B cell (primary cell): ENCODE measurements around the gene SLC35A3. TPM values are rescaled to one million over a fixed set of nuclear protein-coding genes. Genes with fewer than 3 reads are reported as not detected.

Source experiments
- ATAC-seq: fragments of 200-7000 bp; cut with Tn5 transposase; one replicate; pipeline ENCODE4 v1.10.0; 2021; ENCODE audit warnings: low read depth, mild to moderate bottlenecking, moderate number of reproducible peaks, moderate library complexity
- CTCF ChIA-PET: fragments of 350-600 bp; sonication (Branson Sonifier 250); formaldehyde crosslinking; loops from one replicate; lab custom pipeline; 2021; ENCODE audit warnings: antibody characterized with exemption, inconsistent platforms; lab: Charles Lee
- POLR2A ChIA-PET: fragments of 350-600 bp; sonication (Branson Sonifier 250); formaldehyde crosslinking; loops from one replicate; lab custom pipeline; 2021; ENCODE audit warnings: antibody characterized with exemption; lab: Charles Lee
- DNase-seq: peaks from one replicate; pipeline ENCODE4 v3.0.0; 2013
- H2AFZ ChIP-seq: 2 replicates; pipeline ENCODE4 v1.6.1; 2012; ENCODE audit warnings: mild to moderate bottlenecking, low read depth, low read length; ENCODE audit not compliant: insufficient read depth, poor library complexity, severe bottlenecking
- H3K27ac ChIP-seq, 2 donors: 1 replicate in 1 of 2; 2 replicates in 1 of 2; pipeline ENCODE4 v1.5.1; 2012 to 2013; ENCODE audit warnings: low read length in 2 of 2, mild to moderate bottlenecking in 2 of 2, moderate library complexity in 1 of 2
- H3K27me3 ChIP-seq, 4 experiments: fragments of 200-600 bp in 1 of 4; sonication (generic) in 1 of 4; replicated peaks in 1 of 4; 1 replicate in 2 of 4; 2 replicates in 2 of 4; pipeline versions ENCODE4 v1.6.1 to v1.7.0; 2013 to 2016; ENCODE audit warnings: low read length in 3 of 4, mild to moderate bottlenecking in 2 of 4, mixed read lengths in 1 of 4, moderate library complexity in 1 of 4; ENCODE audit not compliant: insufficient read depth in 4 of 4, control insufficient read depth in 3 of 4; ENCODE audit errors: control extremely low read depth in 1 of 4
- H3K36me3 ChIP-seq, 2 experiments: replicated peaks in 1 of 2; 1 replicate in 1 of 2; 2 replicates in 1 of 2; pipeline versions ENCODE4 v1.6.1 to v1.7.1; 2013; ENCODE audit warnings: low read length in 1 of 2; ENCODE audit not compliant: insufficient read depth in 2 of 2, control insufficient read depth in 1 of 2; ENCODE audit errors: control extremely low read depth in 1 of 2, extremely low read depth in 1 of 2
- H3K4me1 ChIP-seq, 2 donors: fragments of 200-600 bp in 1 of 2; sonication (generic) in 1 of 2; 1 replicate in 1 of 2; 2 replicates in 1 of 2; pipeline versions ENCODE4 v1.5.1 to v1.6.1; 2013 to 2017; ENCODE audit warnings: low read length in 2 of 2; ENCODE audit not compliant: control insufficient read depth in 2 of 2, insufficient read depth in 2 of 2
- H3K4me2 ChIP-seq: replicated peaks from 2 replicates; pipeline ENCODE3; 2012; ENCODE audit warnings: mild to moderate bottlenecking, low read depth, low read length; ENCODE audit not compliant: poor library complexity, severe bottlenecking
- H3K4me3 ChIP-seq, 5 experiments: fragments of 200-600 bp in 1 of 5; sonication (generic) in 1 of 5; 1 replicate in 3 of 5; 2 replicates in 2 of 5; pipeline versions ENCODE4 v1.5.1 to v1.7.0; 2011 to 2016; ENCODE audit warnings: low read length in 4 of 5, mild to moderate bottlenecking in 4 of 5, low read depth in 2 of 5, control low read depth in 1 of 5, moderate library complexity in 1 of 5; ENCODE audit not compliant: insufficient read depth in 1 of 5; ENCODE audit errors: control extremely low read depth in 1 of 5, extremely low read depth in 1 of 5
- H3K79me2 ChIP-seq: fragments of 200-600 bp; sonication (generic); one replicate; pipeline ENCODE4 v1.6.0; 2016; ENCODE audit warnings: low read length; ENCODE audit not compliant: control insufficient read depth, insufficient read depth
- H3K9ac ChIP-seq: fragments of 200-600 bp; sonication (generic); 2 replicates; pipeline ENCODE4 v1.6.1; 2017; ENCODE audit warnings: mild to moderate bottlenecking, low read length, moderate library complexity
- H3K9me3 ChIP-seq, 3 donors: one replicate each; pipeline versions ENCODE4 v1.6.1 to v1.7.1; 2013; ENCODE audit warnings: low read length in 2 of 3; ENCODE audit not compliant: control insufficient read depth in 2 of 3, insufficient read depth in 1 of 3; ENCODE audit errors: control extremely low read depth in 1 of 3
- H4K20me1 ChIP-seq: 2 replicates; pipeline ENCODE4 v1.6.0; 2012; ENCODE audit warnings: mild to moderate bottlenecking, low read length; ENCODE audit not compliant: insufficient read depth, control insufficient read depth, poor library complexity, severe bottlenecking
- H3K27ac Mint-ChIP-seq: one replicate; pipeline ENCODE4 v1.8.0; 2021; ENCODE audit warnings: mixed read lengths
- H3K27me3 Mint-ChIP-seq: one replicate; pipeline ENCODE4 v1.8.0; 2021; ENCODE audit warnings: mixed read lengths
- H3K4me1 Mint-ChIP-seq: one replicate; pipeline ENCODE4 v1.8.0; 2021; ENCODE audit warnings: mixed read lengths
- H3K4me3 Mint-ChIP-seq: one replicate; pipeline ENCODE4 v1.8.0; 2021; ENCODE audit warnings: mixed read lengths
- H3K9me3 Mint-ChIP-seq: one replicate; pipeline ENCODE4 v1.8.0; 2022; ENCODE audit warnings: mixed read lengths; ENCODE audit not compliant: insufficient read depth
- EZH2 ChIP-seq: IDR thresholded peaks from 2 replicates; pipeline ENCODE4 v1.6.1; 2012; ENCODE audit warnings: borderline replicate concordance, low read depth, mild to moderate bottlenecking, moderate library complexity, low read length; ENCODE audit not compliant: insufficient read depth, poor library complexity, severe bottlenecking
- WGBS: methylation state at CpG from one replicate; pipeline ENCODE4 v1.1.5; 2013; ENCODE audit warnings: missing lambda C conversion rate; ENCODE audit not compliant: insufficient coverage; 5-methylcytosine and 5-hydroxymethylcytosine counted together
- intact Hi-C: fragments of 100-400 bp; cut with micrococcal nuclease; formaldehyde crosslinking; loops from one replicate; pipeline ENCODE4 v1.10.0; 2022
- polyA plus RNA-seq: library from polyadenylated mRNA; depleted of rRNA; stranded (reverse); fragments of >200 nt; gene quantifications from 2 replicates; pipeline ENCODE4 v1.2.3, GENCODE V29; 2012
- total RNA-seq, 2 donors: library from RNA; stranded (reverse); fragments of 120-200 nt in 1 of 2; gene quantifications; 1 replicate in 1 of 2; 2 replicates in 1 of 2; pipeline versions ENCODE4 v1.2.3 to v1.2.4, GENCODE V29; 2013 to 2022
- TF ChIP-seq, protein P1 (sequence below): fragments of 200-600 bp; IDR thresholded peaks from one replicate; pipeline ENCODE4 v1.8.0; 2022; ENCODE audit warnings: antibody characterized with exemption, mild to moderate bottlenecking

The SLC35A3 gene
- total and polyA plus RNA-seq, 2 donors (not counting 1 experiment from before 2014, with no cell fraction given) = 10.7 to 30.2 TPM

DNA sequence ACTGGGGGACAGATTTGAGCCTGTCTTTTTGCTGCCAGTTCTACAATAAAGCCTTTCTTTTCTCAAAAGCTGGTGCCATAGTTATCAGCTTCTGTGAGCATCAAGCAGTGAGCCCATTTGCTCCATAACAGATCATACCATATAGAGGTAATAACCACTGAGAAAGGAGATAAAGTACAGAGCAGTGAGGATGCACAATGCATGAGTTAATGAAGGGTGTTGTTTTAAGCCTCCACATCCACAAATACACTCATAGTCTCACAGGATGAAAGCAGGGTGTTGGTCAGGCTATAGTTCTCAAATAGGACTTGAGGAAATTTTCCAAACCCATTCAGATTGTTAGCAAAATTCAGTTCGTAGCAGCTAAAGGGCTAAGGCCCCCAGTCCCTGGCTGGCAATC is 25.6 kb upstream of the SLC35A3 start:
- peaks cover 16% of the 10 kb centered on the region for H3K27me3 Mint-ChIP-seq
- H3K4me1 Mint-ChIP-seq = no peaks in the 10 kb centered on the region
- ChIA-PET CTCF (no interaction called here), POLR2A (no interaction called here)
- DNase-seq (no peak), ATAC-seq (no peak)
- Histone ChIP-seq H3K4me2 (no peak overlapping the region), H3K79me2 (no peaks in the 10 kb centered on the region), H3K9me3 (no peaks in the 10 kb centered on the region), H3K36me3 (no peaks in the 10 kb centered on the region), H4K20me1 (no peaks in the 10 kb centered on the region), H3K27ac (no peak overlapping the region), H3K27me3 (no peaks in the 10 kb centered on the region), H2AFZ (no peak overlapping the region), H3K9ac (no peak overlapping the region), H3K4me1 (no peaks in the 10 kb centered on the region), H3K4me3 (no peak overlapping the region)
- TF ChIP-seq EZH2 = no peak
- TF ChIP-seq, protein P1, sequence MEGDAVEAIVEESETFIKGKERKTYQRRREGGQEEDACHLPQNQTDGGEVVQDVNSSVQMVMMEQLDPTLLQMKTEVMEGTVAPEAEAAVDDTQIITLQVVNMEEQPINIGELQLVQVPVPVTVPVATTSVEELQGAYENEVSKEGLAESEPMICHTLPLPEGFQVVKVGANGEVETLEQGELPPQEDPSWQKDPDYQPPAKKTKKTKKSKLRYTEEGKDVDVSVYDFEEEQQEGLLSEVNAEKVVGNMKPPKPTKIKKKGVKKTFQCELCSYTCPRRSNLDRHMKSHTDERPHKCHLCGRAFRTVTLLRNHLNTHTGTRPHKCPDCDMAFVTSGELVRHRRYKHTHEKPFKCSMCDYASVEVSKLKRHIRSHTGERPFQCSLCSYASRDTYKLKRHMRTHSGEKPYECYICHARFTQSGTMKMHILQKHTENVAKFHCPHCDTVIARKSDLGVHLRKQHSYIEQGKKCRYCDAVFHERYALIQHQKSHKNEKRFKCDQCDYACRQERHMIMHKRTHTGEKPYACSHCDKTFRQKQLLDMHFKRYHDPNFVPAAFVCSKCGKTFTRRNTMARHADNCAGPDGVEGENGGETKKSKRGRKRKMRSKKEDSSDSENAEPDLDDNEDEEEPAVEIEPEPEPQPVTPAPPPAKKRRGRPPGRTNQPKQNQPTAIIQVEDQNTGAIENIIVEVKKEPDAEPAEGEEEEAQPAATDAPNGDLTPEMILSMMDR = no peak
- intact Hi-C loops = no loop called here
- H3K9me3 Mint-ChIP-seq = no peaks in the 10 kb centered on the region
- H3K4me3 Mint-ChIP-seq = no peak overlapping the region
- H3K27ac Mint-ChIP-seq = no peak overlapping the region
- 82% methylated on average over 1 of the region's 1 CpG for WGBS

DNA sequence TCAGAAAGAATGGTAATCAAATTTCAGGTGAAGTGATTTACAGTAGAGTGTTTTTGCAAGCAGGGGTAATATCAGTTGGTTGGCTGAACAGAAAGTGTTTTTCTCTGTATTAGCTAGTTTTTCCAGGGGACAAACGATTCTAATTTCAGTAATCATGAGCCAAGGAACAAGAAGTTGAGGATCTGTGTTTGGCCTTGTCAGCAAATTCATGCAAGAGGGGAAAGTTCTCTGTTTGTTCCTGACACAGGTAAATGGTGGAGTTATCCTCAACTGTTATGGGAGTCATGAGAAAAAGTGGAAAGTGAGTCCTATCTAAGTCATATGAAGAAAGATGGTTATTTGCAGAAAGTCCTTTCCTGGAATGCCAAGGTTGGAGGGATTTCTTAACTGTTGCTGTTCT is 24.6 kb upstream of the SLC35A3 start:
- WGBS = 93% methylated on average over 1 of the region's 1 CpG
- H3K4me1 Mint-ChIP-seq = no peaks in the 10 kb centered on the region
- no peak overlapping the region for H3K27ac ChIP-seq
- no peak for ATAC-seq
- no peak overlapping the region for H2AFZ ChIP-seq
- no peaks in the 10 kb centered on the region for H3K9me3 Mint-ChIP-seq
- no peak overlapping the region for H3K4me3 Mint-ChIP-seq
- H3K27me3 ChIP-seq = no peaks in the 10 kb centered on the region
- peaks cover 16% of the 10 kb centered on the region for H3K27me3 Mint-ChIP-seq
- H3K79me2 ChIP-seq = no peaks in the 10 kb centered on the region
- POLR2A ChIA-PET = no interaction called here
- no peak overlapping the region for H3K27ac Mint-ChIP-seq
- no peak overlapping the region for H3K4me3 ChIP-seq
- H3K4me1 ChIP-seq = no peaks in the 10 kb centered on the region
- CTCF ChIA-PET = no interaction called here
- DNase-seq = no peak
- TF ChIP-seq, protein P1 = no peak
- TF ChIP-seq EZH2 = no peak
- no peaks in the 10 kb centered on the region for H3K36me3 ChIP-seq
- H3K9me3 ChIP-seq = no peaks in the 10 kb centered on the region
- intact Hi-C loops = no loop called here
- H3K9ac ChIP-seq = no peak overlapping the region
- no peak overlapping the region for H3K4me2 ChIP-seq
- H4K20me1 ChIP-seq = no peaks in the 10 kb centered on the region
